NB4 (cell line): ENCODE measurements around the gene MAP4K1.

Experiments
- DNase-seq: peaks from one replicate; pipeline ENCODE4 v3.0.0; 2010; ENCODE audit warnings: low read depth
- H3K4me3 ChIP-seq: one replicate; pipeline ENCODE4 v1.5.1; 2011; ENCODE audit warnings: mild to moderate bottlenecking, low read depth, low read length, moderate library complexity
- MAX ChIP-seq: IDR thresholded peaks from 2 replicates; pipeline ENCODE4 v1.6.1; 2011; ENCODE audit warnings: low read depth, low read length
- MYC ChIP-seq: IDR thresholded peaks from 2 replicates; pipeline ENCODE4 v1.6.1; 2011; ENCODE audit warnings: low read depth, low read length
- POLR2A ChIP-seq: IDR thresholded peaks from 2 replicates; pipeline ENCODE4 v1.6.1; 2011; ENCODE audit warnings: mild to moderate bottlenecking; ENCODE audit not compliant: insufficient read length; ENCODE audit errors: extremely low read depth
- TF ChIP-seq, protein P1 (sequence below): IDR thresholded peaks from one replicate; pipeline ENCODE4 v1.5.1; 2012; ENCODE audit warnings: low read depth, low read length

Gene MAP4K1

DNA sequence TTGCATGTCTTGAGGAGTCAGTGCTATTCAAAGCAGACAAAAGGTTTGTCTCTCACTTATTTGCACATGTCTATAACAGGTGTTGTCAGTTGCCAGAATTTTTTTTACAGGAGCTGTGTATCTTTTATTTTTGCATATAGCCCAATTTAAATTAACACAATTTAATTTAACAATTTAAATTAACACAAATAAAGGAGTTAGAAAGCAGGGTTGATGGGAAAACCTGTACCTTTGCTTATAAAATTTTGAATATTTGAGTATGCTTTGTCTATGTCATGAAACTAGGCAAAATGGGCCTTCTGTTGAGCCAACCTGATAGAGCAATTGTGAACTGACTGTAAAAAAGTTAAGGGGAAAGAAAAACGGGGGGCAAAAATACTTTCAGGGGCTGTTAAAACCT lies 78.0 kb downstream of the MAP4K1 start:
- TF ChIP-seq MAX = no peak
- no peak for TF ChIP-seq POLR2A
- no peak for TF ChIP-seq MYC
- TF ChIP-seq, protein P1, sequence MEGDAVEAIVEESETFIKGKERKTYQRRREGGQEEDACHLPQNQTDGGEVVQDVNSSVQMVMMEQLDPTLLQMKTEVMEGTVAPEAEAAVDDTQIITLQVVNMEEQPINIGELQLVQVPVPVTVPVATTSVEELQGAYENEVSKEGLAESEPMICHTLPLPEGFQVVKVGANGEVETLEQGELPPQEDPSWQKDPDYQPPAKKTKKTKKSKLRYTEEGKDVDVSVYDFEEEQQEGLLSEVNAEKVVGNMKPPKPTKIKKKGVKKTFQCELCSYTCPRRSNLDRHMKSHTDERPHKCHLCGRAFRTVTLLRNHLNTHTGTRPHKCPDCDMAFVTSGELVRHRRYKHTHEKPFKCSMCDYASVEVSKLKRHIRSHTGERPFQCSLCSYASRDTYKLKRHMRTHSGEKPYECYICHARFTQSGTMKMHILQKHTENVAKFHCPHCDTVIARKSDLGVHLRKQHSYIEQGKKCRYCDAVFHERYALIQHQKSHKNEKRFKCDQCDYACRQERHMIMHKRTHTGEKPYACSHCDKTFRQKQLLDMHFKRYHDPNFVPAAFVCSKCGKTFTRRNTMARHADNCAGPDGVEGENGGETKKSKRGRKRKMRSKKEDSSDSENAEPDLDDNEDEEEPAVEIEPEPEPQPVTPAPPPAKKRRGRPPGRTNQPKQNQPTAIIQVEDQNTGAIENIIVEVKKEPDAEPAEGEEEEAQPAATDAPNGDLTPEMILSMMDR = no peak
- no peak for DNase-seq
- no peak overlapping the region for H3K4me3 ChIP-seq

DNA sequence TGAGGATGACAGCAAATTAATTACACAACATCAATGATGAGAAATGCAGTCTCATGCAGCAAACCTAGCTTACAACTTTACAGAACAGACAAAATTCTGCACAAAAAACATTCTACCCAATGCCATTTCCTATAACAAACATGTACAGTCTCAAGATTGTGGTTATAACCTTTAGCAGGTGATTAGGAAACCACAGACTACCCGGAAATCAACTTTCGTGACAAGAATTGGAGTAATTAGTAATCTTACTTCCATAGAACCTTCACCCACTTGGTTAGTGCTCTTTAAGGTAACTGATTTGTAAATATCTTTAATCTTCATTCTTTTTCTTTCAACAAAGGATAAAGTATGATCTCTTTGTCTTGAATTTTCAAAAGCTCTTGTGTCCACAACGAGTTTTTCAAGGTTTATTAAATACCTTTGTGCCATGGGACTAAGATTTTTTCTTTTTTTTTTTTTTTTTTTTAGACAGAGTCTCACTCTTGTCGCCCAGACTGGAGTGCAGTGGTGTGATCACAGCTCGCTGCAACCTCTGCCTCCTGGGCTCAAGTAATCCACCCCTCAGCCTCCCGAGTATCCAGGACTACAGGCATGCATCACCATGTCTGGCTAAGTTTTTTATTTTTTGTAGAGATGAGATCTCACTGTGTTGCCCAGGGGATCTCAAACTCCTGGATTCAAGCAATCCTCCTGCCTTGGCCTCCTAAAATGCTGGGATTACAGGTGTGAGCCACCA lies 78.8 kb downstream of the MAP4K1 start:
- no peak for TF ChIP-seq POLR2A
- TF ChIP-seq MYC = no peak
- TF ChIP-seq, protein P1 = no peak
- TF ChIP-seq MAX = no peak
- DNase-seq = no peak
- H3K4me3 ChIP-seq = no peak overlapping the region

GRCh38 chr19:38538386-38538785 lies 79.4 kb downstream of the MAP4K1 start:
- H3K4me3 ChIP-seq = no peak overlapping the region
- DNase-seq = no peak
- TF ChIP-seq, protein P1 = no peak
- TF ChIP-seq MAX (no peak), POLR2A (no peak), MYC (no peak)
